Gastrocnemius medialis (tissue), 4 donors: ENCODE data around the gene SPATA31C2. TPM values are rescaled to one million over a fixed set of nuclear protein-coding genes. Genes with fewer than 3 reads are reported as not detected.
"Not testable (repeated sequence)": the region's sequence is repeated elsewhere in the genome, so short reads cannot be mapped to it uniquely, and the experiment has no call there.

ENCODE experiments used
- ATAC-seq, 2 donors: fragments of 150-250 bp; one replicate each; pipeline ENCODE4 v1.9.1; 2016
- DNase-seq, 2 donors: peaks; one replicate each; pipeline ENCODE4 v3.0.0-alpha.2; 2019
- H3K27ac ChIP-seq, 4 donors: fragments of 200-600 bp; sonication (generic); 1 replicate in 1 of 4; 2 replicates in 3 of 4; pipeline ENCODE4 v1.5.1; 2016 to 2018; ENCODE audit warnings: mild to moderate bottlenecking in 2 of 4, moderate library complexity in 1 of 4
- H3K27me3 ChIP-seq, 3 donors: fragments of 200-600 bp; sonication (generic) in 2 of 3; 1 replicate in 1 of 3; 2 replicates in 2 of 3; pipeline versions ENCODE4 v1.5.1 to v1.6.0; 2016 to 2019; ENCODE audit warnings: mild to moderate bottlenecking in 1 of 3, moderate library complexity in 1 of 3
- H3K36me3 ChIP-seq, 2 donors: fragments of 200-600 bp; sonication (generic) in 1 of 2; one replicate each; pipeline ENCODE4 v1.5.1; 2017 to 2018
- H3K4me1 ChIP-seq, 2 donors: fragments of 200-600 bp; sonication (generic) in 1 of 2; one replicate each; pipeline ENCODE4 v1.5.1; 2016 to 2017; ENCODE audit warnings: mild to moderate bottlenecking in 2 of 2
- H3K4me3 ChIP-seq, 4 donors: fragments of 200-600 bp; sonication (generic) in 3 of 4; 1 replicate in 1 of 4; 2 replicates in 3 of 4; pipeline ENCODE4 v1.5.1; 2016 to 2019; ENCODE audit warnings: mild to moderate bottlenecking in 2 of 4
- H3K9me3 ChIP-seq, 3 donors: fragments of 200-600 bp; sonication (generic) in 2 of 3; 1 replicate in 1 of 3; 2 replicates in 2 of 3; pipeline ENCODE4 v1.5.1; 2016 to 2019
- POLR2A ChIP-seq, 2 donors: fragments of 450-650 bp; IDR thresholded peaks; one replicate each; pipeline ENCODE4 v1.6.1; 2017; ENCODE audit warnings: antibody characterized with exemption in 2 of 2, mild to moderate bottlenecking in 2 of 2, moderate library complexity in 2 of 2
- in situ Hi-C, 4 donors: fragments of 200-750 bp; cut with MboI; loops; one replicate each; pipeline versions ENCODE4 v1.15.0 to v1.8.0; 2017; ENCODE audit warnings: low sequenced_read_pairs in 4 of 4
- intact Hi-C: fragments of 100-400 bp; cut with DNase I; formaldehyde crosslinking; loops from one replicate; pipeline ENCODE4 v1.15.1; 2023; ENCODE audit warnings: low total_unique reads
- total RNA-seq, 4 donors: library from RNA; depleted of rRNA; stranded (reverse); fragments of >200 nt; gene quantifications; one replicate each; pipeline versions ENCODE4 v1.1.0 to v1.2.3, GENCODE V29; 2016
- TF ChIP-seq, protein P1 (sequence below), 5 experiments: fragments of 450-650 bp in 3 of 5; fragments of 200-600 bp in 2 of 5; sonication (generic) in 2 of 5; IDR thresholded peaks in 4 of 5; conservative IDR thresholded peaks in 1 of 5; 1 replicate in 4 of 5; 2 replicates in 1 of 5; pipeline ENCODE4 v1.5.1; 2016 to 2019; ENCODE audit warnings: antibody characterized with exemption in 5 of 5, mild to moderate bottlenecking in 3 of 5, moderate library complexity in 3 of 5

The SPATA31C2 gene
- total RNA-seq, 4 donors from 2014 or later = not detected

DNA sequence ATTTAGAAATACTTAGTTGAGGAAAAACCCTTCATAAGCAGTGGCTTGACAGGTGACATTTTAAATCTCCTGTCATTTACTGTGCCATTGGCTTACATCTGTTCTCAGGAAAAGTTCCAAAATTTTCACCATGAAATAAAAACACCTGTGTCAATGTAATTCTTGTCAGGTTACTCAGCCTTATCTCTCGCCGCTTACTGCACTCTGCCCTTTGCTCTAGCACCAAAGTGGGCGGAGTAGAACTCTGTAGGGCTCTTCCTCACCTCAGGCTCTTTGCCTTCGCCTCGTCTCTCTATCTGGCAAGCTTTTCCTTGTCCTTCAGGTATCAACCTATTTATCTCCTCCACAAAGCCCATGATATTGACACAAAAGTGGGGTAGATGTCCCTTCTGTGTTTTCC is 20.2 kb downstream of the SPATA31C2 start:
- ATAC-seq = not testable (repeated sequence)

GRCh38 chr9:88114968-88115612 is 23.2 kb downstream of the SPATA31C2 start:
- H3K9me3 ChIP-seq, ATAC-seq, in situ Hi-C loops, H3K4me3 ChIP-seq, H3K27me3 ChIP-seq, H3K27ac ChIP-seq, DNase-seq, intact Hi-C loops, H3K4me1 ChIP-seq, H3K36me3 ChIP-seq: not testable (repeated sequence)

More for the DNA sequence above, 20.2 kb downstream of the SPATA31C2 start:
- DNase-seq, H3K4me1 ChIP-seq, H3K9me3 ChIP-seq, in situ Hi-C loops, H3K4me3 ChIP-seq, H3K27ac ChIP-seq, H3K36me3 ChIP-seq, intact Hi-C loops, H3K27me3 ChIP-seq: not testable (repeated sequence)

GRCh38 chr9:88114283-88114967 is 23.9 kb downstream of the SPATA31C2 start:
- DNase-seq, intact Hi-C loops, ATAC-seq: not testable (repeated sequence)

DNA sequence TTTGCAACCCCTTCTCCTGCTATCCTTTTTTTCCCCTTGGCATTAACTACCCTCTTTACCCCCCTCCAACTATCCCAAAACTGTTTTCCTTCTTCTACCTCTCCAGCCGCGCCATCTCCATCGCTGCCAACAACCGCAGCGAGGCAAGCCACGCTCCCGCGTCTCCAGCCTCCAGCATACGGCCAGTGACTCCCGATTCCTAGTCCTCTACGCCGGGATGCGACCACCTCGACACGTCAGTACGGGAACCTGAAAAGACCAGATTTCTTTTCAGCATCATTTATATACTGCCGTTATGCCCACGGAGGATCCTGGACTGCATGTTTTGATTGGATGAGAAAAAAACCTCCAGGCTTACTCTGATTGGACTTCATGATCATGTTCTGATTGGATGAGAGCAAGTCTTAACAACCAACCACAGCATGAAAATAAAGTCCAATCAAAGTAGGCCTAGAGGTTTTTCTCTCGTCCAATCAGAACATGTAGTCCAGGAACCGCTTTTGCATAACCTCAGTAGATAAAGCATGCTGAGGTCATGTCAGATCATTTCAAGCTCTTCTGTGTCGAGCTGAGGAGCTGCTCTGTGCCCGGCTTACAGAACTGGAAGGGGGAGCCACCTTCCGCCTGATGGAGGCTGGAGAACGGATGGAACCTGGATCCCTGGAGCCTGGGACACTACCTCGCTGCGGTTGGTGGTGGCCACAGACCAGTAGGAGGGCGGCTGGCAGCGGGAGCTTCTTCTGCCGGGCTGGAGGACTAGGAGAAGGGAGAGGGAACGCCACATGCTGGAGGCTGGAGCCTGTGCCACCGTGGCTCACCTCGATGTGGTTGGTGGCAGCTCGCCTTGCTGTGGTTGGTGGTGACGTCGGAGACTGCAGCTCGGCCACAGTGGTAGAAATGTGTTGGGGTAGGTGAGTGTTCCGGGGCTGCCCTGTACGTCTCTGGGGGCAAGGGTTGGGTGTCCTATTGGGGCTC is 24.8 kb downstream of the SPATA31C2 start:
- H3K27me3 ChIP-seq, DNase-seq, H3K9me3 ChIP-seq, H3K4me3 ChIP-seq, H3K27ac ChIP-seq, ATAC-seq, intact Hi-C loops, H3K4me1 ChIP-seq, H3K36me3 ChIP-seq, in situ Hi-C loops: not testable (repeated sequence)

More at GRCh38 chr9:88114283-88114967, 23.9 kb downstream of the SPATA31C2 start:
- H3K4me3 ChIP-seq, H3K27me3 ChIP-seq, H3K36me3 ChIP-seq, H3K9me3 ChIP-seq, H3K4me1 ChIP-seq, H3K27ac ChIP-seq, in situ Hi-C loops: not testable (repeated sequence)

DNA sequence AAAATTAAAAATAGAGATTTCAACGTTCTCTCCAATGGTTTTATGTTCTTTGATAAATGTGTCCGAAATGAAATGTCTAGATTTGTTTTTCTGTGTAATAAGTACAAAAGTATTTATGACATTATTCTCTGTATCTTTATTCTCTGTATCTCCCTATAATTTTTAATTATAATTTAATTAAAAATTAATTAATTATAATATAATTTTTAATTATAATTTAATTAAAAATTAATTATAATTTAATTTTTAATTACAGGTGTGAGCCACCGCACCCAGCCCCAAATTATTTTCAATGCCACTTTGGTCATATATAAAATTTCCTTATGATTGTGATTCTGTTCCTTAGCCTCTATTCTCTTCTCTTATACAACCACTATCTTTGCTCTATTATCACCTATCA is 28.2 kb downstream of the SPATA31C2 start:
- intact Hi-C loops (no loop called here), in situ Hi-C loops (no loop called here)
- H3K9me3 ChIP-seq = no peaks in the 10 kb centered on the region
- TF ChIP-seq, protein P1, sequence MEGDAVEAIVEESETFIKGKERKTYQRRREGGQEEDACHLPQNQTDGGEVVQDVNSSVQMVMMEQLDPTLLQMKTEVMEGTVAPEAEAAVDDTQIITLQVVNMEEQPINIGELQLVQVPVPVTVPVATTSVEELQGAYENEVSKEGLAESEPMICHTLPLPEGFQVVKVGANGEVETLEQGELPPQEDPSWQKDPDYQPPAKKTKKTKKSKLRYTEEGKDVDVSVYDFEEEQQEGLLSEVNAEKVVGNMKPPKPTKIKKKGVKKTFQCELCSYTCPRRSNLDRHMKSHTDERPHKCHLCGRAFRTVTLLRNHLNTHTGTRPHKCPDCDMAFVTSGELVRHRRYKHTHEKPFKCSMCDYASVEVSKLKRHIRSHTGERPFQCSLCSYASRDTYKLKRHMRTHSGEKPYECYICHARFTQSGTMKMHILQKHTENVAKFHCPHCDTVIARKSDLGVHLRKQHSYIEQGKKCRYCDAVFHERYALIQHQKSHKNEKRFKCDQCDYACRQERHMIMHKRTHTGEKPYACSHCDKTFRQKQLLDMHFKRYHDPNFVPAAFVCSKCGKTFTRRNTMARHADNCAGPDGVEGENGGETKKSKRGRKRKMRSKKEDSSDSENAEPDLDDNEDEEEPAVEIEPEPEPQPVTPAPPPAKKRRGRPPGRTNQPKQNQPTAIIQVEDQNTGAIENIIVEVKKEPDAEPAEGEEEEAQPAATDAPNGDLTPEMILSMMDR (IDR thresholded peaks at IDR 0.05 in 4 of 5, conservative IDR thresholded peaks at IDR 0.05 in 1 of 5) = no peak
- TF ChIP-seq POLR2A (IDR thresholded peaks at IDR 0.05) = no peak
- no peak for DNase-seq
- ATAC-seq = no peak
- no peak overlapping the region for H3K27ac ChIP-seq
- H3K4me3 ChIP-seq = no peak overlapping the region
- H3K4me1 ChIP-seq = no peaks in the 10 kb centered on the region
- H3K27me3 ChIP-seq = no peaks in the 10 kb centered on the region
- H3K36me3 ChIP-seq = no peaks in the 10 kb centered on the region

DNA sequence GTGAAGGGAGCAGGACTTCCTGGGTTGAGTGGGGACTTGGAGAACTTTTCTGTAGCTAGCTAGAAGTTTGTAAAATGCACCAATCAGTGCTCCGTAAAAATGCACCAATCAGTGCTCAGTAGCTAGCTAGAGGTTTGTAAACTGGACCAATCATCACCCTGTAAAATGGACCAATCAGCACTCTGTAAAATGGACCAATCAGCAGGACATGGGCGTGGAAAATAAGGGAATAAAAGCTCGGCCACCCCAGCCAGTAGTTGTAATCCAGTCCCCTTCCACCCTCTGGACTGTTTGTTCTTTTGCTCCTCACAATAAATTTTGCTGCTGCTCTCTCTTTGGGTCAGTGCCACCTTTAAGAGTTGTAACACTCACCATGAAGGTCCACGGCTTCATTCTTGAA is 29.5 kb downstream of the SPATA31C2 start:
- DNase-seq = no peak
- Histone ChIP-seq H3K4me3 (no peak overlapping the region), H3K27me3 (no peaks in the 10 kb centered on the region), H3K36me3 (no peaks in the 10 kb centered on the region), H3K27ac (no peak overlapping the region), H3K4me1 (no peaks in the 10 kb centered on the region), H3K9me3 (no peaks in the 10 kb centered on the region)
- no peak for ATAC-seq
- no peak for TF ChIP-seq POLR2A (IDR thresholded peaks at IDR 0.05)
- TF ChIP-seq, protein P1 (IDR thresholded peaks at IDR 0.05 in 4 of 5, conservative IDR thresholded peaks at IDR 0.05 in 1 of 5) = no peak
- intact Hi-C loops (no loop called here), in situ Hi-C loops (no loop called here)
